ENCODE measurements around the gene VAV1.

Gene VAV1

DNA sequence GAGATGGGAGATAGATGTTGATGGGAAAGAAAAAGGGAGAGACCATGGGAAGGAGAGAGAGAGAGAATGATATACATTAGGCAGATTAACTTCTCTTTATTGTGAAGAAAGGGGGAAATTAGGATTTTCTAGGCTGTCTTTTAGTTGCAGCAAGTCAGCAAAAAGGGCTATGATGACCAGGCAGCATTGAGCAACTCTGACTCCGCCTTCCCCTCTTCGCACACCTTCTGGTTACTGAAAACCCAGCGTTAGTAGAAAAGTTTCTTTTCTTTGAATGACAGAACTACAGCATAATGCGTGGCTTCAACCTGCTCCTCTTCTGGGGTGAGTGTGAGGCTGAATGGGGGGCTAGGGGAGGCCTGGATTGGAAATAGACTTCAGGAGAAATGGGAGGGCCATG, 114.8 kb downstream of the VAV1 start, which contains the start of gene ADGRE1:
TSS of gene ADGRE1 (plus strand) at position 264 of the 400 bp plus-strand sequence. CDS start at position 294, 30 bp downstream.
- Mint-ChIP-seq H3K4me1 (peaks cover 43% of the 10 kb centered on the region), H3K9me3 (peaks cover 17 to 20% of the 10 kb centered on the region in 2 donors), H3K27me3 (no peaks in the 10 kb centered on the region), H3K4me3 (peak within 1 kb of the TSS in 1 of 2 donors; percentile 48), H3K27ac (peak within 1 kb of the TSS in 1 of 2 donors; percentile 37)
- DNase-seq (peak in 1 of 2 donors; percentile 32), ATAC-seq (peak; percentile 75)

DNA sequence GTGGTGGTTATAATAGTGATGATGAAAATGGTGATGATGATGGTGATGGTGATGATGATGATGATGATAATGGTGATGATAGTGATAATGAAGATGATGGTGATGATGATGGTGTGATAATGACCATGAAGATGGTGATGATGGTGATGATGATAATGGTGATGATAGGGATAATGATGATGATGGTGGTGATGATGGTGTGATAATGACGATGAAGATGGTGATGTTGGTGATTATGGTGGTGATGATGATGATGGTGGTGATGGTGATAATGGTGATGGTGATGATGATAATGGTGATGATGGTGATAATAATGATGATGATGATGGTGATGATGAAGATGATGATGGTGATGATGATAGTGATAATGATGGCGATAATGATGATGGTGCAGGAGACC, 116.5 kb downstream of the VAV1 start:
- H3K4me1 Mint-ChIP-seq = peaks cover 58% of the 10 kb centered on the region

DNA sequence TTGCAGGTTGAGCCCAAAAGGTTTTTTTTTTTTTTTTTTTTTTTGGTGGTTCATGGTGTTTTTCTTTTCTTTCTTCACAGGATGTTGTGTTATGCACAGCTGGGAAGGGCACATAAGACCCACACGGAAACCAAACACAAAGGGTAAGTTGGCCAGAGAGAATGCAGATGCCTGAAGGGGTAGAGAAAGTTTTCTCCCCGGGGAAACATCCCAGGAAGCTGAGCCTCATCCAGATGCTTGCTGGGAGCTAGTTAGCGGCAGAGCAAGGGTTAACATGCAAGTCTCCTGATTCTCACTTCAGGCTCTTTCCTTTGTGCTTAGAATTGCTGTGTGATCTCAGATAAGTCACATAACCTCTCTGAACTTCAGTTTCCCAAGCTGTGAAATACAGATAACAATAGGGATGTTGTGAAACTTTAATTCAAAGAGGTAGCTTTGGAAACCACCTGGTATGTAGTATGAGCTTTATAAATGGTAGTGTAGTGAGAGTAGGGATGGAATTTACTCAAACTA, 117.9 kb downstream of the VAV1 start:
- Mint-ChIP-seq H3K9me3 (peaks cover 38 to 45% of the 10 kb centered on the region in 2 donors), H3K4me3 (peak overlapping the region in 1 of 2 donors; percentile 66), H3K27ac (peak overlapping the region in 1 of 2 donors; percentile 41), H3K27me3 (no peaks in the 10 kb centered on the region), H3K4me1 (peaks cover 61% of the 10 kb centered on the region)
- DNase-seq = no peak
- ATAC-seq = peak; percentile 62

More for the DNA sequence above, 116.5 kb downstream of the VAV1 start:
- Mint-ChIP-seq H3K9me3 (peaks cover 25 to 34% of the 10 kb centered on the region in 2 donors), H3K27me3 (no peaks in the 10 kb centered on the region), H3K4me3 (no peak overlapping the region), H3K27ac (no peak overlapping the region)
- ATAC-seq (no peak), DNase-seq (no peak)

DNA sequence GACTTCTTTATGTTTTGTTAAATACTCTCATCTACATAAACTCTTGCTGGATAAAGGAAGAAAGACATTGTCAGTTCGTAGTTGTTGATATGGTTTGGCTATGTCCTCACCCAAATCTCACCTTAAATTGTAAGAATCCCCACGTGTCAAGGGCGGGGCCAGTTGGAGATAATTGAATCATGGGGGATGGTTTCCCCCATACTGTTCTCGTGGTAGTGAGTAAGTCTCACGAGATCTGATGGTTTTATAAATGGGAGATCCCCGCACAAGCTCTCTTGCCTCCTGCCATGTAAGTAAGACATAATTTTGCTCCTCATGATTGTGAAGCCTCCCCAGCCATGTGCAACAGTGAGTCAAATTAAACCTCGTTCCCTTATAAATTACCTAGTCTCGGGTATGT, 118.4 kb downstream of the VAV1 start:
- peak; percentile 13 to 49 for DNase-seq
- ATAC-seq = peak; percentile 47
- H3K27ac Mint-ChIP-seq = peak overlapping the region in 1 of 2 donors; percentile 42
- peaks cover 42 to 45% of the 10 kb centered on the region in 2 donors for H3K9me3 Mint-ChIP-seq
- H3K4me3 Mint-ChIP-seq = peak overlapping the region in 1 of 2 donors; percentile 66
- H3K4me1 Mint-ChIP-seq = peaks cover 61% of the 10 kb centered on the region
- H3K27me3 Mint-ChIP-seq = no peaks in the 10 kb centered on the region

DNA sequence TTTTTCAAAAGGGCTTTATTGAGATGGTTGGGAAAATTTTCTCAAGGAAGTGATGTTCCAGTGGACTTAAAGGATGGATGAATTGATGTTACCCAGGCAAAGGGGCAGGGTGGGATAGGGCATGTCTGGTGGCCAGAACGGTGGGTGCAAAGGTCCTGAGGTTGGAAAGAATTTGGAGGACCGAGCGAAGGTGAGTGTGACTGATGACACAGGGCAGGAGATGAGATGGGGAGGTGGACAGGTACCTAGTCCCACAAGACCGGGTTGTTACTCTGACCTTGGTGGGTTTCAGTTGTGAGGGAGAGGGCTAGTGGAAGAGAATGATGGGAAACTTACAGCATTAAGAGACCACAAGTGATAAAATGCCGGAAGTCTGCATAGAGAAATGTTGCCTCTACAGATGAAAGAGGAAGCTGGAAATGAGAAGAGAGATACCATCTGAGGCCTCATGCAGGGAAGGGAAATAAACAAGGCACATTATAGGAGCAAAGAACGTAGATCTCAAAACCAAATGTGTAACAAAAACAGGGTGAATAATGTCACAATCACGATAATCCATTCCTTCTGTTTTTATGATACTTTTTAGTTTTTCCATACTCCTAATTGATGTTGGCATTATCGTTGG, 119.4 kb downstream of the VAV1 start:
- DNase-seq (no peak), ATAC-seq (no peak)
- H3K27me3 Mint-ChIP-seq = no peaks in the 10 kb centered on the region
- H3K4me3 Mint-ChIP-seq = peak overlapping the region; percentile 45 to 66
- peaks cover 45 to 51% of the 10 kb centered on the region in 2 donors for H3K9me3 Mint-ChIP-seq
- H3K4me1 Mint-ChIP-seq = peaks cover 55% of the 10 kb centered on the region
- peak overlapping the region; percentile 89 to 91 for H3K27ac Mint-ChIP-seq

DNA sequence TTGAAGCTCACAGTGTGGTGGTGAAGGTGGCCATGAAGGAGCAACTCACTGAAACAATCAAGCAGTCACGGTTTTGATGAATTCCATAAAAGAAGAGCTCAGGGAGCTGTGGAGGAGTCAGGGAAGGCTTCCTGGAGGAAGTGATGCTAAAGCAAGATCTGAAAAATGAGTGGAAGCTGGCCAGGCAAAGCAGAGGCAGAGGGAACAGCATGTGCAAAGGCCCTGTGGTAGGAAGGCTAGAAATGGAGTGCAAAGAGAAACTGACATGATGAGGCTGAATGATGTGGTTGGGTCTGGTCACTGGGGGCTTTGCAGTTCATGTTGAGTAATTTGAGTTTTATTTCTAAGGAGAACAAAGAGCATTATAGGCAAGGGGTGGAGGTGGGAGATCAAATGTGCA, 121.8 kb downstream of the VAV1 start:
- no peak for ATAC-seq
- no peak for DNase-seq
- no peaks in the 10 kb centered on the region for H3K27me3 Mint-ChIP-seq
- H3K27ac Mint-ChIP-seq = peak overlapping the region in 1 of 2 donors; percentile 0
- peaks cover 41% of the 10 kb centered on the region for H3K4me1 Mint-ChIP-seq
- no peak overlapping the region for H3K4me3 Mint-ChIP-seq
- peaks cover 33 to 58% of the 10 kb centered on the region in 2 donors for H3K9me3 Mint-ChIP-seq

DNA sequence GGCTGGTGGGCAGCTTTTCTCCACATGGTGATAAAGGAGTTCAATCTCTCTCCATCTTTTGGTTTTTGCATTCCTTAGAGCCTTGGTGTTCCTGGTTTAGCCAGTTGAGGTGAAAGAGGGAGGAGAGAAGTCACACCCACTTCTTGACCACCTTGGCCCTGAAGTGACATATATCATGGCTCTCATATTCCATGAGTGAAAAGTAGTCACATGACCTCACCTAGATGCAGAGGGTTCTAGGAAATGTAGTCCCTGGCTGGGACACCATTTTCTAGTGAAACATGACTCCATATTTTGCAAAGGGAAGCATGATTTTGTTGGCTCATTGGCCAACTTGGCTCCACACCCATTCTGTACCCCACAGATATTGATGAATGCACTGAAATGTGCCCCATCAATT, 130.9 kb downstream of the VAV1 start:
- no peak overlapping the region for H3K27ac Mint-ChIP-seq
- H3K9me3 Mint-ChIP-seq = peaks cover 15 to 46% of the 10 kb centered on the region in 2 donors
- ATAC-seq = no peak
- no peak for DNase-seq
- no peaks in the 10 kb centered on the region for H3K27me3 Mint-ChIP-seq
- no peak overlapping the region for H3K4me3 Mint-ChIP-seq
- H3K4me1 Mint-ChIP-seq = no peaks in the 10 kb centered on the region

DNA sequence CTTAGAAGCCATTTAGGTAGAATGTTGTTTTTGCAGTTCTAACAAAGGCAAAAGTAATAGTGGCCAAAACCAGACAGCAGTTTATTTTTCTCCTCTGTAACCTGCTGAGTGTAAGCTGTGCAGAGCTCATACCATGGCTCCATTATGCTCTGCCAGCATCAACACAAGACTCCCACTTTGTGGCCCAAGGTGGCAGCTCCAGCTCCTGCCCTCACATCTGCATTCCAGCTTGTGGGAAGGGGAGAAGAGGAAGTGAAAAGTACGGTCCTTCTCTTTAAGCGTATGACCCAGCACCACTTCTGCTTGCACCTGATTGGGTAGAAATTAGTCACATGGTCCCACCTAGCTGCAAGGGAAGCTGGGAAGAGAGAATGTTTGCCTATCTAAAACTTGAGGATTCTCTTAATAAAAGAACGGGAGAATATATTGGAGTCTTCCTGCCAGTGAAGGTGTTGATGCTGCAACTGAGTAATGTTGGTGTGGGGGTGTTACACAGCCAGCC, 134.1 kb downstream of the VAV1 start:
- ATAC-seq = no peak
- H3K4me1 Mint-ChIP-seq = no peaks in the 10 kb centered on the region
- no peaks in the 10 kb centered on the region for H3K27me3 Mint-ChIP-seq
- H3K4me3 Mint-ChIP-seq = no peak overlapping the region
- no peak for DNase-seq
- H3K27ac Mint-ChIP-seq = no peak overlapping the region
- H3K9me3 Mint-ChIP-seq = peaks cover 5 to 22% of the 10 kb centered on the region in 2 donors
